K562 (cell line): ENCODE data around the gene FABP3. TPM values are rescaled to one million over a fixed set of nuclear protein-coding genes. Genes with fewer than 3 reads are reported as not detected.

ENCODE experiments used
- ATAC-seq: fragments of 200-7000 bp; cut with Tn5 transposase; 3 replicates; pipeline ENCODE4 v1.9.1; 2020; ENCODE audit warnings: moderate library complexity
- BruUV-seq: library from RNA; stranded (reverse); fragments of 400-500 nt; replicated peaks from 2 replicates; lab custom pipeline; 2021; lab: Mats Ljungman, UMichigan
- CTCF ChIA-PET: fragments of 300-600 bp; formaldehyde crosslinking; extraction: SDS; loops from one replicate; lab custom pipeline; 2021; ENCODE audit warnings: low intra/inter-chr PET ratio; lab: Yijun Ruan, JAX
- POLR2A ChIA-PET: fragments of 300-600, 350-650 bp; sonication (Branson Sonifier 250); formaldehyde crosslinking; extraction: SDS; loops from one replicate; lab custom pipeline; 2021; ENCODE audit warnings: antibody characterized with exemption, inconsistent platforms; lab: Yijun Ruan, JAX
- DNase-seq, 4 experiments: peaks; one replicate each; pipeline versions ENCODE4 v3.0.0 to v3.0.0-alpha.2; 2011 to 2018; ENCODE audit warnings: low spot score in 3 of 4, mixed read lengths in 3 of 4; ENCODE audit errors: extremely low read depth in 1 of 4
- FAIRE-seq: peaks from 2 replicates; lab custom pipeline; 2011; peaks lifted over from hg19 to GRCh38; lab: Jason Lieb, UNC
- H2AFZ ChIP-seq: 2 replicates; pipeline ENCODE4 v1.6.0; 2011; ENCODE audit warnings: low read depth, low read length, control low read depth, inconsistent platforms
- H3K27ac ChIP-seq: fragments of 200-600 bp; 3 replicates; pipeline ENCODE4 v1.8.0; 2011; ENCODE audit warnings: low read depth, mild to moderate bottlenecking, control low read depth, inconsistent platforms, low read length, moderate library complexity, mixed read lengths; ENCODE audit errors: extremely low read depth
- H3K27me3 ChIP-seq, 2 experiments: fragments of 300-600 bp in 1 of 2; 2 replicates in 1 of 2; 3 replicates in 1 of 2; pipeline versions ENCODE4 v1.6.0 to v1.8.0; 2011; ENCODE audit warnings: inconsistent platforms in 2 of 2, low read length in 2 of 2, mild to moderate bottlenecking in 1 of 2, mixed read lengths in 1 of 2, moderate library complexity in 1 of 2; ENCODE audit not compliant: control insufficient read depth in 2 of 2, insufficient read depth in 2 of 2
- H3K36me3 ChIP-seq: fragments of 300-600 bp; 3 replicates; pipeline ENCODE4 v1.8.0; 2011; ENCODE audit warnings: mild to moderate bottlenecking, low read length, inconsistent platforms; ENCODE audit not compliant: control insufficient read depth, insufficient read depth
- H3K4me1 ChIP-seq, 2 experiments: fragments of 200-600 bp in 1 of 2; replicated peaks in 1 of 2; 2 replicates in 1 of 2; 3 replicates in 1 of 2; pipeline versions ENCODE4 v1.5.1 to v1.8.0; 2011; ENCODE audit warnings: inconsistent platforms in 2 of 2, low read length in 2 of 2, mild to moderate bottlenecking in 1 of 2, mixed read lengths in 1 of 2, moderate library complexity in 1 of 2; ENCODE audit not compliant: control insufficient read depth in 2 of 2, insufficient read depth in 2 of 2
- H3K4me2 ChIP-seq: 2 replicates; pipeline ENCODE4 v1.6.1; 2011; ENCODE audit warnings: low read length, control low read depth, inconsistent platforms, mixed read lengths; ENCODE audit not compliant: insufficient read depth
- H3K4me3 ChIP-seq: fragments of 200-600 bp; sonication (generic), shearing (Covaris generic); 2 replicates; pipeline ENCODE4 v1.5.1; 2016; ENCODE audit warnings: control low read depth, inconsistent platforms
- H3K79me2 ChIP-seq: fragments of 200-600 bp; 3 replicates; pipeline ENCODE4 v1.8.0; 2011; ENCODE audit warnings: low read length, inconsistent platforms; ENCODE audit not compliant: control insufficient read depth, insufficient read depth
- H3K9ac ChIP-seq, 2 experiments: 2 replicates each; pipeline versions ENCODE4 v1.6.0 to v1.6.1; 2011; ENCODE audit warnings: low read depth in 2 of 2, low read length in 2 of 2, control low read depth in 1 of 2, inconsistent platforms in 1 of 2, mild to moderate bottlenecking in 1 of 2, mixed read lengths in 1 of 2; ENCODE audit not compliant: insufficient read depth in 1 of 2
- H3K9me1 ChIP-seq: one replicate; pipeline ENCODE4 v1.6.0; 2011; ENCODE audit warnings: inconsistent platforms, mild to moderate bottlenecking, low read length, moderate library complexity; ENCODE audit not compliant: control insufficient read depth, insufficient read depth
- H3K9me3 ChIP-seq: replicated peaks from 2 replicates; pipeline ENCODE4 v1.5.1; 2011; ENCODE audit warnings: low read depth, low read length, inconsistent platforms; ENCODE audit not compliant: control insufficient read depth, insufficient read depth
- H4K20me1 ChIP-seq: replicated peaks from 2 replicates; pipeline ENCODE4 v1.6.1; 2011; ENCODE audit warnings: low read length, inconsistent platforms, mixed read lengths; ENCODE audit not compliant: control insufficient read depth, insufficient read depth
- CEBPG ChIP-seq, 3 experiments: fragments of 200-800 bp in 1 of 3; sonication (Bioruptor generic) in 1 of 3; sonication (generic) in 1 of 3; formaldehyde crosslinking in 1 of 3; IDR thresholded peaks in 2 of 3; conservative IDR thresholded peaks in 1 of 3; 2 replicates each; pipeline versions ENCODE4 v1.6.1 to v1.8.0; 2016 to 2022; ENCODE audit warnings: missing compliant biosample characterization in 2 of 3, missing genetic modification characterization in 2 of 3, mild to moderate bottlenecking in 1 of 3, missing genetic modification reagents in 1 of 3
- MEIS2 ChIP-seq: fragments of 450-650 bp; IDR thresholded peaks from 2 replicates; pipeline ENCODE4 v1.6.1; 2014; ENCODE audit warnings: mild to moderate bottlenecking; ENCODE audit not compliant: partially characterized antibody
- PBX2 ChIP-seq, 2 experiments: IDR thresholded peaks in 1 of 2; conservative IDR thresholded peaks in 1 of 2; 2 replicates each; pipeline ENCODE4 v1.6.1; 2016; ENCODE audit warnings: low read depth in 2 of 2, mild to moderate bottlenecking in 1 of 2, missing compliant biosample characterization in 1 of 2, missing genetic modification characterization in 1 of 2, moderate library complexity in 1 of 2
- SOX6 ChIP-seq: fragments of 450-650 bp; IDR thresholded peaks from 2 replicates; pipeline ENCODE4 v1.6.1; 2014; ENCODE audit warnings: mild to moderate bottlenecking
- ZKSCAN1 ChIP-seq: fragments of 150-350 bp; IDR thresholded peaks from 2 replicates; pipeline ENCODE4 v1.6.1; 2016; ENCODE audit warnings: low read depth, low read length
- WGBS: fragments of 100-300 bp; shearing (Covaris generic); methylation state at CpG from one replicate; pipeline ENCODE4 v1.1.6; 2016; ENCODE audit warnings: low coverage, mixed read lengths; ENCODE audit not compliant: insufficient coverage; ENCODE audit errors: missing lambda C conversion rate; 5-methylcytosine and 5-hydroxymethylcytosine counted together
- in situ Hi-C: fragments of 300-500 bp; cut with MboI; formaldehyde crosslinking; loops from 4 replicates; pipeline ENCODE4 v1.15.0; 2018; ENCODE audit warnings: inconsistent platforms, mixed read lengths
- intact Hi-C: fragments of 100-400 bp; cut with micrococcal nuclease; formaldehyde crosslinking; loops from 2 replicates; pipeline ENCODE4 v1.14.2; 2022
- polyA plus RNA-seq, 8 experiments: library from polyadenylated mRNA; depleted of rRNA in 4 of 8; stranded (reverse) in 5 of 8; unstranded in 3 of 8; fragments of >200 nt; fragmentation: Nextera tagmentation in 2 of 8; fragmentation: Illumina TruSeq in 1 of 8; extraction: Ambion mirVana in 2 of 8; extraction: Trizol in 1 of 8; gene quantifications; 2 replicates each; pipeline versions ENCODE4 v1.2.1 to v1.2.3, GENCODE V29; 2011 to 2014; ENCODE audit warnings: inconsistent platforms in 1 of 8, missing spikeins in 1 of 8
- total RNA-seq, 7 experiments: library from RNA; depleted of rRNA in 6 of 7; stranded (reverse); fragments of >200 nt in 6 of 7; fragmentation: Illumina TruSeq in 2 of 7; extraction: Trizol in 2 of 7; gene quantifications; 2 replicates each; pipeline versions ENCODE4 v1.2.1 to v1.2.3, GENCODE V29; 2011 to 2021; ENCODE audit warnings: low replicate concordance in 1 of 7
- TF ChIP-seq, protein P1 (sequence below): fragments of 450-650 bp; IDR thresholded peaks from 2 replicates; pipeline ENCODE4 v1.6.1; 2016

Gene FABP3
- total and polyA plus RNA-seq, 9 of the 15 experiments (the other 6 are each of a cell fraction or from before 2014, with no cell fraction given), result 0.22 TPM; not detected in 8

GRCh38 chr1:31327381-31327780, 45.5 kb downstream of the FABP3 start:
- Histone ChIP-seq H3K4me2 (no peak overlapping the region), H3K9me1 (no peaks in the 10 kb centered on the region), H3K9ac (no peak overlapping the region), H3K27me3 (no peaks in the 10 kb centered on the region), H3K4me1 (peaks cover 0 to 10% of the 10 kb centered on the region in 2 experiments; a peak in 2 of 5 replicates), H3K9me3 (no peaks in the 10 kb centered on the region), H3K4me3 (no peak overlapping the region), H3K79me2 (no peaks in the 10 kb centered on the region), H4K20me1 (no peaks in the 10 kb centered on the region), H2AFZ (no peak overlapping the region), H3K36me3 (no peaks in the 10 kb centered on the region), H3K27ac (no peak overlapping the region)
- TF ChIP-seq ZKSCAN1 (no peak), CEBPG (CRISPR knock-in tag; IDR thresholded peaks at IDR 0.05) (0 out of 2 replicates have a peak, but pooled peaks have one; percentile 15), CEBPG (tag; conservative IDR thresholded peaks at IDR 0.05 in 1 of 2, IDR thresholded peaks at IDR 0.05 in 1 of 2) (peak; percentile 50 to 77)
- BruUV-seq, result no TSS peak
- 0 out of 3 replicates have a peak, but pooled peaks have one; percentile 37 for ATAC-seq
- in situ Hi-C loops (no loop called here), intact Hi-C loops (no loop called here)
- 77% methylated on average over 3 of the region's 3 CpGs for WGBS
- DNase-seq, result no peak
- ChIA-PET POLR2A (interaction anchor here (1.2 to 1.9 kb wide), 5 partner anchors 9 to 31 kb away, joined by 4 to 8 read pairs (median 6); partner anchors contain the start of genes SNRNP40 and ZCCHC17), CTCF (no interaction called here)
- no peak for FAIRE-seq

GRCh38 chr1:31326461-31326860, 46.4 kb downstream of the FABP3 start:
- whole genome bisulfite sequencing, result 87% methylated on average over 1 of the region's 1 CpG
- in situ Hi-C loops, result no loop called here
- H3K4me2 ChIP-seq, result no peak overlapping the region
- no peak overlapping the region for H2AFZ ChIP-seq
- no peaks in the 10 kb centered on the region; the same call in 2 of the 3 replicates for H3K36me3 ChIP-seq
- H3K79me2 ChIP-seq, result no peaks in the 10 kb centered on the region
- ATAC-seq (no peak), FAIRE-seq (no peak), DNase-seq (no peak)
- TF ChIP-seq SOX6, result no peak
- TF ChIP-seq PBX2 (CRISPR knock-in tag; IDR thresholded peaks at IDR 0.05; ENCODE audit: low read depth), result no peak
- peak; percentile 57 for TF ChIP-seq PBX2 (tag; conservative IDR thresholded peaks at IDR 0.05; ENCODE audit: low read depth)
- TF ChIP-seq MEIS2, result peak; percentile 50
- TF ChIP-seq, protein P1, sequence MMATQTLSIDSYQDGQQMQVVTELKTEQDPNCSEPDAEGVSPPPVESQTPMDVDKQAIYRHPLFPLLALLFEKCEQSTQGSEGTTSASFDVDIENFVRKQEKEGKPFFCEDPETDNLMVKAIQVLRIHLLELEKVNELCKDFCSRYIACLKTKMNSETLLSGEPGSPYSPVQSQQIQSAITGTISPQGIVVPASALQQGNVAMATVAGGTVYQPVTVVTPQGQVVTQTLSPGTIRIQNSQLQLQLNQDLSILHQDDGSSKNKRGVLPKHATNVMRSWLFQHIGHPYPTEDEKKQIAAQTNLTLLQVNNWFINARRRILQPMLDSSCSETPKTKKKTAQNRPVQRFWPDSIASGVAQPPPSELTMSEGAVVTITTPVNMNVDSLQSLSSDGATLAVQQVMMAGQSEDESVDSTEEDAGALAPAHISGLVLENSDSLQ, result peak; percentile 69
- peaks cover 0 to 10% of the 10 kb centered on the region in 2 experiments; a peak in 2 of 5 replicates for H3K4me1 ChIP-seq
- H3K9me1 ChIP-seq, result no peaks in the 10 kb centered on the region
- no peaks in the 10 kb centered on the region for H4K20me1 ChIP-seq
- intact Hi-C loops, result no loop called here
- H3K4me3 ChIP-seq, result no peak overlapping the region
- H3K27ac ChIP-seq, result no peak overlapping the region
- POLR2A ChIA-PET, result interaction anchor here (1.2 to 1.8 kb wide), 4 partner anchors 11 to 30 kb away, joined by 3 to 8 read pairs (median 5); partner anchors contain the start of genes SNRNP40 and ZCCHC17
- H3K9ac ChIP-seq, result no peak overlapping the region
- BruUV-seq, result no TSS peak
- H3K27me3 ChIP-seq, result no peaks in the 10 kb centered on the region
- CTCF ChIA-PET, result no interaction called here
- H3K9me3 ChIP-seq, result no peaks in the 10 kb centered on the region
